Mesothelial cell of epicardium (in vitro differentiated cells): ENCODE measurements around the gene TEAD3. TPM values are rescaled to one million over a fixed set of nuclear protein-coding genes. Genes with fewer than 3 reads are reported as not detected.
A peak's percentile ranks its signal among the peaks of the same experiment; 100 is the strongest.

Source experiments
- DNase-seq, 2 experiments: peaks; one replicate each; pipeline ENCODE4 v3.0.0; 2021; ENCODE audit warnings: low spot score in 2 of 2; ENCODE audit not compliant: unreplicated experiment in 2 of 2
- H3K27ac Mint-ChIP-seq: 2 replicates; pipeline ENCODE4 v1.8.0; 2021; ENCODE audit warnings: mixed read lengths
- H3K27me3 Mint-ChIP-seq: 2 replicates; pipeline ENCODE4 v1.8.0; 2021; ENCODE audit warnings: low read depth, mixed read lengths
- H3K36me3 Mint-ChIP-seq: 2 replicates; pipeline ENCODE4 v1.8.0; 2021; ENCODE audit warnings: mixed read lengths
- H3K4me1 Mint-ChIP-seq: 2 replicates; pipeline ENCODE4 v1.8.0; 2021; ENCODE audit warnings: mixed read lengths
- H3K4me3 Mint-ChIP-seq: 2 replicates; pipeline ENCODE4 v1.8.0; 2021; ENCODE audit warnings: mild to moderate bottlenecking, moderate library complexity, mixed read lengths
- H3K9me3 Mint-ChIP-seq: 2 replicates; pipeline ENCODE4 v1.8.0; 2021; ENCODE audit warnings: mixed read lengths
- CTCF ChIP-seq: fragments of 200-600 bp; sonication (generic); IDR thresholded peaks from one replicate; pipeline ENCODE4 v1.5.0; 2021; ENCODE audit warnings: antibody characterized with exemption; ENCODE audit not compliant: unreplicated experiment
- total RNA-seq: library from RNA; stranded (reverse); gene quantifications from 3 replicates; pipeline ENCODE4 v1.2.1, GENCODE V29; 2021

The TEAD3 gene
- total RNA-seq, 1 donor from 2014 or later: 91.4 TPM

GRCh38 chr6:35514587-35514986, 17.7 kb upstream of the TEAD3 start:
- Mint-ChIP-seq H3K36me3 (no peaks in the 10 kb centered on the region), H3K4me3 (no peak overlapping the region), H3K27me3 (no peaks in the 10 kb centered on the region), H3K4me1 (peaks cover 21% of the 10 kb centered on the region), H3K9me3 (no peaks in the 10 kb centered on the region), H3K27ac (no peak overlapping the region)
- TF ChIP-seq CTCF: no peak
- no peak for DNase-seq

GRCh38 chr6:35512740-35513139, 15.9 kb upstream of the TEAD3 start, which contains the start of gene TULP1:
Gene TULP1, minus strand, starts transcription at chr6:35512896. Its CDS starts 38 bp downstream, at chr6:35512858.
- H3K27ac Mint-ChIP-seq: peak within 1 kb of the TSS; percentile 72
- H3K27me3 Mint-ChIP-seq: no peaks in the 10 kb centered on the region
- DNase-seq: no peak

GRCh38 chr6:35512006-35512405, 15.1 kb upstream of the TEAD3 start:
- H3K9me3 Mint-ChIP-seq: no peaks in the 10 kb centered on the region
- H3K36me3 Mint-ChIP-seq: no peaks in the 10 kb centered on the region
- peaks cover 27% of the 10 kb centered on the region for H3K4me1 Mint-ChIP-seq
- H3K27ac Mint-ChIP-seq: peak overlapping the region; percentile 53
- TF ChIP-seq CTCF: no peak
- no peak for DNase-seq
- H3K4me3 Mint-ChIP-seq: peak overlapping the region; percentile 64
- H3K27me3 Mint-ChIP-seq: no peaks in the 10 kb centered on the region

More at GRCh38 chr6:35512740-35513139, 15.9 kb upstream of the TEAD3 start, which contains the start of gene TULP1:
- Mint-ChIP-seq H3K9me3 (no peaks in the 10 kb centered on the region), H3K4me3 (peak within 1 kb of the TSS; percentile 64), H3K36me3 (no peaks in the 10 kb centered on the region), H3K4me1 (peaks cover 27% of the 10 kb centered on the region)
- TF ChIP-seq CTCF: no peak

- no peaks in the 10 kb centered on the region for H3K36me3 Mint-ChIP-seq
- no peaks in the 10 kb centered on the region for H3K9me3 Mint-ChIP-seq
- no peak overlapping the region for H3K27ac Mint-ChIP-seq
- H3K4me3 Mint-ChIP-seq: peak overlapping the region; percentile 51
- DNase-seq: no peak
- no peaks in the 10 kb centered on the region for H3K27me3 Mint-ChIP-seq
- H3K4me1 Mint-ChIP-seq: peaks cover 27% of the 10 kb centered on the region
- TF ChIP-seq CTCF: no peak
These were observed 14.7 kb upstream of the TEAD3 start for GRCh38 chr6:35511562-35511941.

GRCh38 chr6:35510916-35511561, 14.2 kb upstream of the TEAD3 start:
- Mint-ChIP-seq H3K27me3 (no peaks in the 10 kb centered on the region), H3K4me1 (peaks cover 31% of the 10 kb centered on the region), H3K9me3 (no peaks in the 10 kb centered on the region), H3K36me3 (no peaks in the 10 kb centered on the region), H3K27ac (peak overlapping the region; percentile 78), H3K4me3 (peak overlapping the region; percentile 51)
- no peak for TF ChIP-seq CTCF
- no peak for DNase-seq
